NB4 (cell line): ENCODE measurements around the gene GALNT4.

ENCODE experiments used
- MYC ChIP-seq: IDR thresholded peaks from 2 replicates; pipeline ENCODE4 v1.6.1; 2011; ENCODE audit warnings: low read depth, low read length
- TF ChIP-seq, protein P1 (sequence below): IDR thresholded peaks from one replicate; pipeline ENCODE4 v1.5.1; 2012; ENCODE audit warnings: low read depth, low read length

DNA sequence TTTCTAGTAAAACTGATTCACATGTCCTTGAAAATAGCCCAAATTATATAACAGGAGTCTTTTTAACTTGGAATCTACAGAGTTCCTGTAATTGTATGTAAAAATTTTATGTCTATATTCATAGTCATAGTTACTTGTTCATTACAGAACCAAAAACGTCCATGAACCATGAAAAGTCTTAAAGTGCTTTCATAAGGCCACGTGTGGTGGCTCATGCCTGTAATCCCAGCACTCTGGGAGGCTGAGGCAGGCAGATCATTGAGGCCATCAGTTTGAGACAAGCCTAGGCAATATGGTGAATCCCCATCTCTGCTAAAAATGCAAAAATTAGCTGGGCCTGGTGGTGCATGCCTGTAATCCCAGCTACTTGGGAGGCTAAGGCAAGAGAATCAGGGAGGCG, 48.4 kb downstream of the GALNT4 start:
- TF ChIP-seq MYC: no peak
- TF ChIP-seq, protein P1, sequence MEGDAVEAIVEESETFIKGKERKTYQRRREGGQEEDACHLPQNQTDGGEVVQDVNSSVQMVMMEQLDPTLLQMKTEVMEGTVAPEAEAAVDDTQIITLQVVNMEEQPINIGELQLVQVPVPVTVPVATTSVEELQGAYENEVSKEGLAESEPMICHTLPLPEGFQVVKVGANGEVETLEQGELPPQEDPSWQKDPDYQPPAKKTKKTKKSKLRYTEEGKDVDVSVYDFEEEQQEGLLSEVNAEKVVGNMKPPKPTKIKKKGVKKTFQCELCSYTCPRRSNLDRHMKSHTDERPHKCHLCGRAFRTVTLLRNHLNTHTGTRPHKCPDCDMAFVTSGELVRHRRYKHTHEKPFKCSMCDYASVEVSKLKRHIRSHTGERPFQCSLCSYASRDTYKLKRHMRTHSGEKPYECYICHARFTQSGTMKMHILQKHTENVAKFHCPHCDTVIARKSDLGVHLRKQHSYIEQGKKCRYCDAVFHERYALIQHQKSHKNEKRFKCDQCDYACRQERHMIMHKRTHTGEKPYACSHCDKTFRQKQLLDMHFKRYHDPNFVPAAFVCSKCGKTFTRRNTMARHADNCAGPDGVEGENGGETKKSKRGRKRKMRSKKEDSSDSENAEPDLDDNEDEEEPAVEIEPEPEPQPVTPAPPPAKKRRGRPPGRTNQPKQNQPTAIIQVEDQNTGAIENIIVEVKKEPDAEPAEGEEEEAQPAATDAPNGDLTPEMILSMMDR: no peak
